ENCODE results near the gene SIGLEC8. TPM values are rescaled to one million over a fixed set of nuclear protein-coding genes. Genes with fewer than 3 reads are reported as not detected.

SIGLEC8 gene
- total and polyA plus RNA-seq, 2 experiments from 2014 or later: 0.13 TPM; not detected in 1

GRCh38 chr19:51480590-51480989 lies 22.3 kb upstream of the SIGLEC8 start:
- no peaks in the 10 kb centered on the region for H4K20me1 ChIP-seq (ENCODE audit: insufficient read depth, poor library complexity, severe bottlenecking)
- H3K27ac ChIP-seq: no peak overlapping the region
- H3K36me3 ChIP-seq (replicated peaks; ENCODE audit: insufficient read depth, low read depth): no peaks in the 10 kb centered on the region
- no peaks in the 10 kb centered on the region for H3K79me2 ChIP-seq
- no peaks in the 10 kb centered on the region for H3K4me1 ChIP-seq (ENCODE audit: insufficient read depth)
- no peaks in the 10 kb centered on the region for H3K9me3 ChIP-seq (ENCODE audit: low read depth)
- WGBS (ENCODE audit: low lambda C conversion rate, missing lambda C conversion rate): 77% methylated on average over 8 of the region's 8 CpGs
- no peaks in the 10 kb centered on the region for H3K9me2 ChIP-seq (replicated peaks; ENCODE audit: insufficient read depth)
- no peak overlapping the region for H3K4me3 ChIP-seq
- no peak overlapping the region for H2AFZ ChIP-seq
- H3K4me2 ChIP-seq: no peak overlapping the region
- TF ChIP-seq EZH2 (IDR thresholded peaks at IDR 0.05; ENCODE audit: borderline replicate concordance) (no peak), CTCF (IDR thresholded peaks at IDR 0.05; ENCODE audit: poor library complexity) (no peak), EZH2phosphoT487 (IDR thresholded peaks at IDR 0.05; ENCODE audit: low read depth, severe bottlenecking, unreplicated experiment) (no peak)
- DNase-seq (ENCODE audit: low spot score): peak; percentile 38
- no peaks in the 10 kb centered on the region for H3K27me3 ChIP-seq

- no peak for DNase-seq (ENCODE audit: low spot score)
- H3K79me2 ChIP-seq: no peaks in the 10 kb centered on the region
- no peaks in the 10 kb centered on the region for H3K36me3 ChIP-seq (replicated peaks; ENCODE audit: insufficient read depth, low read depth)
- H3K9me3 ChIP-seq (ENCODE audit: low read depth): no peaks in the 10 kb centered on the region
- H3K27ac ChIP-seq: no peak overlapping the region
- peak overlapping the region; percentile 29 for H3K4me2 ChIP-seq
- H3K4me3 ChIP-seq: no peak overlapping the region
- TF ChIP-seq CTCF (IDR thresholded peaks at IDR 0.05; ENCODE audit: poor library complexity) (no peak), EZH2 (IDR thresholded peaks at IDR 0.05; ENCODE audit: borderline replicate concordance) (no peak), EZH2phosphoT487 (IDR thresholded peaks at IDR 0.05; ENCODE audit: low read depth, severe bottlenecking, unreplicated experiment) (no peak)
- WGBS (ENCODE audit: low lambda C conversion rate, missing lambda C conversion rate): 83% methylated on average over 12 of the region's 12 CpGs
- H3K9me2 ChIP-seq (replicated peaks; ENCODE audit: insufficient read depth): no peaks in the 10 kb centered on the region
- no peaks in the 10 kb centered on the region for H3K4me1 ChIP-seq (ENCODE audit: insufficient read depth)
- no peaks in the 10 kb centered on the region for H4K20me1 ChIP-seq (ENCODE audit: insufficient read depth, poor library complexity, severe bottlenecking)
- no peak overlapping the region for H2AFZ ChIP-seq
- H3K27me3 ChIP-seq: no peaks in the 10 kb centered on the region
Observed at GRCh38 chr19:51479531-51480331, 21.5 kb upstream of the SIGLEC8 start.

- DNase-seq (ENCODE audit: low spot score): peak; percentile 28
- H2AFZ ChIP-seq: no peak within 1 kb of the TSS
- no peak within 1 kb of the TSS for H3K4me3 ChIP-seq
- no peaks in the 10 kb centered on the region for H4K20me1 ChIP-seq (ENCODE audit: insufficient read depth, poor library complexity, severe bottlenecking)
- H3K27ac ChIP-seq: peak within 1 kb of the TSS; percentile 58
- H3K4me2 ChIP-seq: peak within 1 kb of the TSS; percentile 29
- H3K9me2 ChIP-seq (replicated peaks; ENCODE audit: insufficient read depth): no peaks in the 10 kb centered on the region
- WGBS (ENCODE audit: low lambda C conversion rate, missing lambda C conversion rate): 72% methylated on average over 14 of the region's 17 CpGs
- H3K27me3 ChIP-seq: no peaks in the 10 kb centered on the region
- H3K36me3 ChIP-seq (replicated peaks; ENCODE audit: insufficient read depth, low read depth): no peaks in the 10 kb centered on the region
- H3K4me1 ChIP-seq (ENCODE audit: insufficient read depth): peaks cover 5% of the 10 kb centered on the region
- no peaks in the 10 kb centered on the region for H3K79me2 ChIP-seq
- TF ChIP-seq EZH2phosphoT487 (IDR thresholded peaks at IDR 0.05; ENCODE audit: low read depth, severe bottlenecking, unreplicated experiment) (no peak), EZH2 (IDR thresholded peaks at IDR 0.05; ENCODE audit: borderline replicate concordance) (no peak), CTCF (IDR thresholded peaks at IDR 0.05; ENCODE audit: poor library complexity) (no peak)
- H3K9me3 ChIP-seq (ENCODE audit: low read depth): no peaks in the 10 kb centered on the region
Observed at GRCh38 chr19:51478381-51479234, 20.4 kb upstream of the SIGLEC8 start, which contains the start of gene CEACAM18. CEACAM18 (plus strand) TSS chr19:51478539.

Data from hepatocyte (in vitro differentiated cells).